Right lobe of liver (tissue), 4 donors: ENCODE data around the gene CUL1.

Source experiments
- POLR2A ChIP-seq: fragments of 450-650 bp; IDR thresholded peaks from one replicate; pipeline ENCODE4 v1.6.1; 2017; ENCODE audit warnings: antibody characterized with exemption, mild to moderate bottlenecking
- TF ChIP-seq, protein P1 (sequence below), 4 donors: fragments of 200-600 bp in 3 of 4; fragments of 450-650 bp in 1 of 4; IDR thresholded peaks; one replicate each; pipeline versions ENCODE4 v1.5.1 to v1.8.0; 2016 to 2022; ENCODE audit warnings: antibody characterized with exemption in 4 of 4, mild to moderate bottlenecking in 2 of 4
- donor health status: DM: no; HTN: no; CAD: no.
- donor health status: DM: no; HTN: no; CAD: no.
- donor health status: DM: no; HTN: yes; CAD: no.

DNA sequence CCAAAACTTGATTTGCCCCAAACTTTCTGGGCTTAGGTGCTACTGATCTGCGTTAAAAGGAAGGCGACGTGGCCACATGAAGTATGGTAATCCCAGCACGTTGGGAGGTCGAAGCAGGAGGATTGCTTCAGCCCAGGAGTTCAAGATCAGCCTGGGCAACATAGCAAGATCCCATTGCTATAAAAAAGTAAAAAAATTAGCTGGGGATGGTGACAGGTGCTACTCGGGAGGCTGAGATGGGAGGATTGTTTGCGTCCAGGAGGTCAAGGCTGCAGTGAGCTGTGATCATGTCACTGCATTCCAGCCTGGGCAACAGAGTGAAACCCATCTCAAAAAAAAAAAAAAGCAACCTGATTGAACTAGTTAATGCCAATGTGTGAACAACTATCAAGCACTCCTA lies 5.1 kb upstream of the CUL1 start:
- TF ChIP-seq, protein P1, sequence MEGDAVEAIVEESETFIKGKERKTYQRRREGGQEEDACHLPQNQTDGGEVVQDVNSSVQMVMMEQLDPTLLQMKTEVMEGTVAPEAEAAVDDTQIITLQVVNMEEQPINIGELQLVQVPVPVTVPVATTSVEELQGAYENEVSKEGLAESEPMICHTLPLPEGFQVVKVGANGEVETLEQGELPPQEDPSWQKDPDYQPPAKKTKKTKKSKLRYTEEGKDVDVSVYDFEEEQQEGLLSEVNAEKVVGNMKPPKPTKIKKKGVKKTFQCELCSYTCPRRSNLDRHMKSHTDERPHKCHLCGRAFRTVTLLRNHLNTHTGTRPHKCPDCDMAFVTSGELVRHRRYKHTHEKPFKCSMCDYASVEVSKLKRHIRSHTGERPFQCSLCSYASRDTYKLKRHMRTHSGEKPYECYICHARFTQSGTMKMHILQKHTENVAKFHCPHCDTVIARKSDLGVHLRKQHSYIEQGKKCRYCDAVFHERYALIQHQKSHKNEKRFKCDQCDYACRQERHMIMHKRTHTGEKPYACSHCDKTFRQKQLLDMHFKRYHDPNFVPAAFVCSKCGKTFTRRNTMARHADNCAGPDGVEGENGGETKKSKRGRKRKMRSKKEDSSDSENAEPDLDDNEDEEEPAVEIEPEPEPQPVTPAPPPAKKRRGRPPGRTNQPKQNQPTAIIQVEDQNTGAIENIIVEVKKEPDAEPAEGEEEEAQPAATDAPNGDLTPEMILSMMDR (IDR thresholded peaks at IDR 0.05), result no peak
- TF ChIP-seq POLR2A, result no peak
